GM23338 (cell line): Measurements from ENCODE around the gene ZSCAN25. TPM values are rescaled to one million over a fixed set of nuclear protein-coding genes. Genes with fewer than 3 reads are reported as not detected.

Experiments used
- ATAC-seq: fragments of 200-7000 bp; cut with Tn5 transposase; 3 replicates; pipeline ENCODE4 v1.9.1; 2020
- DNase-seq: peaks from one replicate; pipeline ENCODE4 v3.0.0-alpha.2; 2015; ENCODE audit warnings: low spot score
- H2AFZ ChIP-seq: fragments of 200-600 bp; sonication (generic); 2 replicates; pipeline ENCODE4 v1.8.0; 2016; ENCODE audit warnings: antibody characterized with exemption, mild to moderate bottlenecking, moderate library complexity
- H3F3A ChIP-seq: fragments of 200-600 bp; sonication (generic); replicated peaks from 2 replicates; pipeline ENCODE4 v1.8.0; 2017; ENCODE audit warnings: antibody characterized with exemption, mixed run types, low read depth
- H3K27ac ChIP-seq: fragments of 200-600 bp; sonication (generic); 2 replicates; pipeline ENCODE4 v1.6.1; 2016; ENCODE audit warnings: low read depth
- H3K27me3 ChIP-seq: fragments of 200-600 bp; sonication (generic); 2 replicates; pipeline ENCODE4 v1.8.0; 2016; ENCODE audit warnings: mild to moderate bottlenecking, mixed run types, moderate library complexity; ENCODE audit not compliant: insufficient read depth
- H3K36me3 ChIP-seq: fragments of 200-600 bp; sonication (generic); 2 replicates; pipeline ENCODE4 v1.8.0; 2016; ENCODE audit warnings: mild to moderate bottlenecking; ENCODE audit not compliant: insufficient read depth
- H3K4me1 ChIP-seq: fragments of 200-600 bp; sonication (generic); 2 replicates; pipeline ENCODE4 v1.8.0; 2016; ENCODE audit warnings: mild to moderate bottlenecking, moderate library complexity; ENCODE audit not compliant: insufficient read depth
- H3K4me2 ChIP-seq: fragments of 200-600 bp; sonication (generic); 2 replicates; pipeline ENCODE4 v1.7.1; 2017; ENCODE audit warnings: mixed run types
- H3K4me3 ChIP-seq: fragments of 200-600 bp; sonication (generic); 2 replicates; pipeline ENCODE4 v1.6.1; 2016; ENCODE audit warnings: mixed run types
- H3K79me2 ChIP-seq: fragments of 200-600 bp; sonication (generic); replicated peaks from 2 replicates; pipeline ENCODE4 v1.8.0; 2017; ENCODE audit warnings: mild to moderate bottlenecking; ENCODE audit not compliant: insufficient read depth
- H3K9me2 ChIP-seq: fragments of 200-600 bp; sonication (generic); 2 replicates; pipeline ENCODE4 v1.8.0; 2017; ENCODE audit not compliant: insufficient read depth
- H4K20me1 ChIP-seq: fragments of 200-600 bp; sonication (generic); replicated peaks from 2 replicates; pipeline ENCODE4 v1.8.0; 2017; ENCODE audit warnings: mild to moderate bottlenecking; ENCODE audit not compliant: insufficient read depth
- H3K27ac Mint-ChIP-seq: 2 replicates; pipeline ENCODE4 v1.8.0; 2020; ENCODE audit warnings: inconsistent platforms, mild to moderate bottlenecking, moderate library complexity, mixed read lengths
- H3K27me3 Mint-ChIP-seq: 3 replicates; pipeline ENCODE4 v1.8.0; 2022; ENCODE audit warnings: low read depth, mild to moderate bottlenecking, moderate library complexity, mixed read lengths, inconsistent platforms; ENCODE audit not compliant: insufficient read depth, poor library complexity
- H3K36me3 Mint-ChIP-seq: 3 replicates; pipeline ENCODE4 v1.8.0; 2021; ENCODE audit warnings: low read depth, mild to moderate bottlenecking, inconsistent platforms, moderate library complexity, mixed read lengths
- H3K4me1 Mint-ChIP-seq: 3 replicates; pipeline ENCODE4 v1.8.0; 2020; ENCODE audit warnings: mild to moderate bottlenecking, inconsistent platforms, mixed read lengths
- H3K4me3 Mint-ChIP-seq: 3 replicates; pipeline ENCODE4 v1.8.0; 2021; ENCODE audit warnings: moderate library complexity, mild to moderate bottlenecking, inconsistent platforms, mixed read lengths
- H3K9me3 Mint-ChIP-seq: 3 replicates; pipeline ENCODE4 v1.8.0; 2020; ENCODE audit warnings: moderate library complexity, mild to moderate bottlenecking, inconsistent platforms, mixed read lengths
- CREB1 ChIP-seq: fragments of 250-450 bp; sonication (Bioruptor Pico); IDR thresholded peaks from 2 replicates; pipeline ENCODE4 v1.5.0; 2020; ENCODE audit warnings: low read depth, mild to moderate bottlenecking, moderate library complexity
- EZH2 ChIP-seq: fragments of 200-600 bp; sonication (generic); IDR thresholded peaks from one replicate; pipeline ENCODE4 v1.8.0; 2017; ENCODE audit warnings: antibody characterized with exemption, mild to moderate bottlenecking, low read depth; ENCODE audit not compliant: unreplicated experiment
- EZH2phosphoT487 ChIP-seq: fragments of 200-600 bp; sonication (generic); IDR thresholded peaks from one replicate; pipeline ENCODE4 v1.8.1; 2018; ENCODE audit warnings: antibody characterized with exemption; ENCODE audit not compliant: unreplicated experiment
- JUNB ChIP-seq: IDR thresholded peaks from one replicate; pipeline ENCODE4 v1.6.1; 2016; ENCODE audit warnings: antibody characterized with exemption; ENCODE audit not compliant: unreplicated experiment
- POLR2AphosphoS5 ChIP-seq: IDR thresholded peaks from 2 replicates; pipeline ENCODE4 v1.6.1; 2016; ENCODE audit warnings: antibody characterized with exemption, low read depth
- REST ChIP-seq: IDR thresholded peaks from one replicate; pipeline ENCODE4 v1.6.1; 2018; ENCODE audit warnings: antibody characterized with exemption; ENCODE audit not compliant: unreplicated experiment
- STAT1 ChIP-seq: IDR thresholded peaks from one replicate; pipeline ENCODE4 v1.6.1; 2016; ENCODE audit warnings: antibody characterized with exemption; ENCODE audit not compliant: unreplicated experiment
- ZNF114 ChIP-seq: fragments of 250-450 bp; sonication (Bioruptor Pico); IDR thresholded peaks from 2 replicates; pipeline ENCODE4 v1.5.0; 2020; ENCODE audit warnings: mild to moderate bottlenecking, moderate library complexity
- ZNF331 ChIP-seq: fragments of 250-450 bp; sonication (Bioruptor Pico); IDR thresholded peaks from 2 replicates; pipeline ENCODE4 v1.5.0; 2020; ENCODE audit warnings: low read depth, mild to moderate bottlenecking, moderate library complexity
- polyA plus RNA-seq: library from polyadenylated mRNA; unstranded; fragments of >200 nt; fragmentation: Nextera tagmentation; extraction: Ambion mirVana; gene quantifications from 2 replicates; pipeline ENCODE4 v1.2.1, GENCODE V29; 2016
- total RNA-seq: library from RNA; depleted of rRNA; stranded (reverse); fragments of >200 nt; shearing (Covaris generic); gene quantifications from 2 replicates; pipeline ENCODE4 v1.2.3, GENCODE V29; 2014
- TF ChIP-seq, protein P1 (sequence below), 2 experiments: fragments of 200-600 bp in 1 of 2; sonication (generic) in 1 of 2; conservative IDR thresholded peaks; 2 replicates each; pipeline versions ENCODE4 v1.5.1 to v1.6.1; 2016 to 2017; ENCODE audit warnings: antibody characterized with exemption in 2 of 2, low read depth in 2 of 2, mild to moderate bottlenecking in 2 of 2, moderate library complexity in 1 of 2

The ZSCAN25 gene
- total and polyA plus RNA-seq, 2 experiments from 2014 or later = 4.8 to 17.5 TPM

DNA sequence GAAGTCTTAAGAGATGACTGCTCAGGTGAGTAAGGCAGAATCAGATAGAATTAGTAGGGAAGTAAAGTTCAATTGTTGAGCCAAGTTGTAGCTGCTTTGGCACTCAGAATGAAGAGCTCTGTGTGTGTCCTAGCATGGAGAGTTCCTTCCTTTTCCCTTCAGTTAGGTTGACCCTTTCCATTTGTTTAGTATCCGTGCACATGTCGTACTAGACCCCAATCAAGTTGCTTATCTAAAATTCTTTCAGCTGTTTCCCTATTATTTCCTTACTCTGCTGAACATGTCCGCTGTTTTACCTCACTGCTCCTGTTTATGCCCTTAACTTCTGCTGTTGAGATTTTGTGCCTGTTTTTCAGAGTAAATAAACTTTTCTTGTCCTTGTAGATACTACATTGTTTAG, 45.0 kb upstream of the ZSCAN25 start (continued):
- TF ChIP-seq EZH2phosphoT487 (no peak), ZNF114 (CRISPR knock-in tag) (no peak)

DNA sequence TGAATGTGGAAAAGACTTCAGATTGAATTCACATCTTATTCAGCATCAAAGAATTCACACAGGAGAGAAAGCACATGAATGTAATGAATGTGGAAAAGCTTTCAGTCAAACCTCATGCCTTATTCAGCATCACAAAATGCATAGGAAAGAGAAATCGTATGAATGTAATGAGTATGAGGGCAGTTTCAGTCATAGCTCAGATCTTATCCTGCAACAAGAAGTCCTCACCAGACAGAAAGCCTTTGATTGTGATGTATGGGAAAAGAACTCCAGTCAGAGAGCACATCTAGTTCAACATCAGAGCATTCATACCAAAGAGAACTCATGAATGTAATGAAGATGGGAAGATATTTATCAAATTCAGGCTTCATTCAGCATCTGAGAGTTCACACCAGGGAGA, 43.5 kb upstream of the ZSCAN25 start:
- no peak for DNase-seq
- Histone ChIP-seq H3K36me3 (peaks cover 19% of the 10 kb centered on the region; the same call in 1 of the 2 replicates), H3K4me3 (no peak overlapping the region), H3K27me3 (no peaks in the 10 kb centered on the region), H4K20me1 (peaks cover 6% of the 10 kb centered on the region; the same call in 1 of the 2 replicates), H3F3A (no peaks in the 10 kb centered on the region), H3K9me2 (no peaks in the 10 kb centered on the region), H2AFZ (no peak overlapping the region), H3K27ac (no peak overlapping the region), H3K4me2 (no peak overlapping the region), H3K79me2 (0 out of 2 replicates have a peak, but pooled peaks cover 6% of the 10 kb centered on the region), H3K4me1 (peaks cover 18% of the 10 kb centered on the region)
- Mint-ChIP-seq H3K36me3 (peaks cover 40% of the 10 kb centered on the region), H3K4me1 (peaks cover 17% of the 10 kb centered on the region; the same call in 2 of the 3 replicates), H3K4me3 (no peak overlapping the region), H3K9me3 (no peaks in the 10 kb centered on the region), H3K27me3 (no peaks in the 10 kb centered on the region), H3K27ac (no peak overlapping the region)
- ATAC-seq = no peak
- TF ChIP-seq ZNF331 (CRISPR knock-in tag) (no peak), EZH2 (no peak), REST (no peak), STAT1 (no peak), EZH2phosphoT487 (no peak)
- TF ChIP-seq, protein P1, sequence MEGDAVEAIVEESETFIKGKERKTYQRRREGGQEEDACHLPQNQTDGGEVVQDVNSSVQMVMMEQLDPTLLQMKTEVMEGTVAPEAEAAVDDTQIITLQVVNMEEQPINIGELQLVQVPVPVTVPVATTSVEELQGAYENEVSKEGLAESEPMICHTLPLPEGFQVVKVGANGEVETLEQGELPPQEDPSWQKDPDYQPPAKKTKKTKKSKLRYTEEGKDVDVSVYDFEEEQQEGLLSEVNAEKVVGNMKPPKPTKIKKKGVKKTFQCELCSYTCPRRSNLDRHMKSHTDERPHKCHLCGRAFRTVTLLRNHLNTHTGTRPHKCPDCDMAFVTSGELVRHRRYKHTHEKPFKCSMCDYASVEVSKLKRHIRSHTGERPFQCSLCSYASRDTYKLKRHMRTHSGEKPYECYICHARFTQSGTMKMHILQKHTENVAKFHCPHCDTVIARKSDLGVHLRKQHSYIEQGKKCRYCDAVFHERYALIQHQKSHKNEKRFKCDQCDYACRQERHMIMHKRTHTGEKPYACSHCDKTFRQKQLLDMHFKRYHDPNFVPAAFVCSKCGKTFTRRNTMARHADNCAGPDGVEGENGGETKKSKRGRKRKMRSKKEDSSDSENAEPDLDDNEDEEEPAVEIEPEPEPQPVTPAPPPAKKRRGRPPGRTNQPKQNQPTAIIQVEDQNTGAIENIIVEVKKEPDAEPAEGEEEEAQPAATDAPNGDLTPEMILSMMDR (conservative IDR thresholded peaks at IDR 0.05; ENCODE audit: low read depth in 2 of 2) = no peak

- ATAC-seq (no peak), DNase-seq (peak; percentile 56)
- H3K27ac ChIP-seq = peak overlapping the region; percentile 5
- no peaks in the 10 kb centered on the region for H3K9me3 Mint-ChIP-seq
- no peaks in the 10 kb centered on the region; the same call in 1 of the 2 replicates for H3K27me3 ChIP-seq
- no peak overlapping the region for H3K4me2 ChIP-seq
- no peak for TF ChIP-seq STAT1
- TF ChIP-seq ZNF331 (CRISPR knock-in tag) = no peak
- TF ChIP-seq CREB1 = no peak
- no peak for TF ChIP-seq EZH2
- no peak for TF ChIP-seq POLR2AphosphoS5
- TF ChIP-seq REST = no peak
- TF ChIP-seq EZH2phosphoT487 = no peak
- TF ChIP-seq JUNB = no peak
- H3K9me2 ChIP-seq = no peaks in the 10 kb centered on the region
- peaks cover 10% of the 10 kb centered on the region; the same call in 1 of the 2 replicates for H3K36me3 ChIP-seq
- H4K20me1 ChIP-seq = no peaks in the 10 kb centered on the region
- peaks cover 27% of the 10 kb centered on the region for H3K36me3 Mint-ChIP-seq
- H3K79me2 ChIP-seq = no peaks in the 10 kb centered on the region
- H2AFZ ChIP-seq = no peak overlapping the region
- H3K4me3 ChIP-seq = no peak overlapping the region
- peaks cover 21% of the 10 kb centered on the region for H3K4me1 Mint-ChIP-seq
- no peak overlapping the region for H3K4me3 Mint-ChIP-seq
- 0 out of 2 replicates have a peak, but pooled peaks cover 14% of the 10 kb centered on the region for H3F3A ChIP-seq
- 0 out of 2 replicates have a peak overlapping the region, but pooled peaks have one; percentile 49 for H3K27ac Mint-ChIP-seq
- H3K27me3 Mint-ChIP-seq = peaks cover 4% of the 10 kb centered on the region
- peaks cover 24% of the 10 kb centered on the region for H3K4me1 ChIP-seq
These were observed 40.5 kb upstream of the ZSCAN25 start for GRCh38 chr7:99576251-99576650.
